ENCODE measurements around the gene MAPKAPK5. TPM values are rescaled to one million over a fixed set of nuclear protein-coding genes. Genes with fewer than 3 reads are reported as not detected.

Gene MAPKAPK5, protein sequence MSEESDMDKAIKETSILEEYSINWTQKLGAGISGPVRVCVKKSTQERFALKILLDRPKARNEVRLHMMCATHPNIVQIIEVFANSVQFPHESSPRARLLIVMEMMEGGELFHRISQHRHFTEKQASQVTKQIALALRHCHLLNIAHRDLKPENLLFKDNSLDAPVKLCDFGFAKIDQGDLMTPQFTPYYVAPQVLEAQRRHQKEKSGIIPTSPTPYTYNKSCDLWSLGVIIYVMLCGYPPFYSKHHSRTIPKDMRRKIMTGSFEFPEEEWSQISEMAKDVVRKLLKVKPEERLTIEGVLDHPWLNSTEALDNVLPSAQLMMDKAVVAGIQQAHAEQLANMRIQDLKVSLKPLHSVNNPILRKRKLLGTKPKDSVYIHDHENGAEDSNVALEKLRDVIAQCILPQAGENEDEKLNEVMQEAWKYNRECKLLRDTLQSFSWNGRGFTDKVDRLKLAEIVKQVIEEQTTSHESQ
- total RNA-seq = 30.9 and 40.9 TPM in 2 replicates

DNA sequence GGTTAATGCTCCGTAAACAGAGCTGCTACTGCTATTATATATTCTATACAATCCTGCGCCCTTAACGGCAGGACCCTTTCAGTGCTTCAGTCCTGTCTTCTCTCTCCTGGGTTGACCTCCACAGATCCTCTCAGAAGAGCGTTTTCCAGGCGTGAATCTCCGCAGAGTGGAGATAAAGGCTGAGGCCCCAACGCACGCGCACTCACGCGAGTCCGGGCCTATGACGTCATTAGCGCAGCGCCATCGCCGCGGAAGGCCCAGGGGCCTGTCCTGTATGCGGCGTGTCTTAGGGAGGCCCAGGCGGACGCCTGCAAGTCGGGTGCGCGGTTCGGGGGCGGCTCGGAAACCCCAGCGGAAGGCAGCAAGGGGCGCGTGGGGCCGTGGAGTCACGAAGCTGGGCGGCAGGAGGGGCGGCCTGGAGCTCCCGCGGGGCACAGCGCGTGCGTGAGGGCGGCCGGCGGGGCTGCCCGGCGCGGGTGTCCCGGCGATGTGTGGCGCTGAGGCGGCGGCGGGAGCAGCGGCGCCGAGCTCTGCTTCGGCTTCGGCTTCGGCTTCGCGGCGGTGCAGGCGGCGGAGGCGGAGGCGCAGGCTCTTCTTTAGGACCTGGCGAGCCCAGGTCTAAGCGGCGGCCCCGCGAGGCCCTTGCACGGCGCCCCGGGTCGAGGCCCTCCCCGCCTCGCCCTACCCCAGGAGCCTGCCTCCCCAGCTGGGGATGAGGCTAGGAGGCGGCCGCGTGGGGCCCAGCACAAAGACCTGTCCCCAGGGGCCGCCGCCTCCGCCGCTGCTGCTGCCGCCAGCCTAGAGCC, at the start of gene MAPKAPK5:
Gene MAPKAPK5 (plus strand): TSS at position 479 of the 806 bp plus-strand sequence. CDS start 506 bp downstream, outside the sequence.

Small RNA genes within 50 kb of the gene (small RNA-seq; reads per million reads assigned to genes)
- gene MIR6761 = not detected

Other genes starting within 250 kb of the MAPKAPK5 start
- gene ATXN2, start 242.9 kb upstream of the MAPKAPK5 start, total RNA-seq = 30.5 and 48.7 TPM in 2 replicates
- 16.5 and 18.2 TPM in 2 replicates for gene BRAP, start 156.3 kb upstream of the MAPKAPK5 start, total RNA-seq
- 20.2 and 28.2 TPM in 2 replicates for gene ACAD10, start 156.2 kb upstream of the MAPKAPK5 start, total RNA-seq
- 13.5 and 13.6 TPM in 2 replicates for gene ALDH2, start 75.3 kb upstream of the MAPKAPK5 start, total RNA-seq
- 7.7 and 8.0 TPM in 2 replicates for gene TMEM116, start 170.9 kb downstream of the MAPKAPK5 start, total RNA-seq
- gene ERP29, start 171.2 kb downstream of the MAPKAPK5 start, total RNA-seq = 35.4 and 41.9 TPM in 2 replicates